SU-DHL-6 (cell line): ENCODE results near the gene TMEM119.

Experiments used
- CTCF ChIP-seq: fragments of 200-600 bp; sonication (generic); IDR thresholded peaks from one replicate; pipeline ENCODE4 v1.5.1; 2017; ENCODE audit warnings: antibody characterized with exemption, mild to moderate bottlenecking, low read length, moderate library complexity; ENCODE audit not compliant: insufficient read depth, poor library complexity, severe bottlenecking
- EZH2phosphoT487 ChIP-seq: fragments of 200-600 bp; sonication (generic), shearing (Covaris generic); conservative IDR thresholded peaks from 2 replicates; pipeline ENCODE4 v1.6.1; 2018; ENCODE audit warnings: mild to moderate bottlenecking, antibody characterized with exemption, low read length, moderate library complexity, mixed read lengths

GRCh38 chr12:108608616-108609015 lies 10.7 kb upstream of the TMEM119 start:
- no peak for TF ChIP-seq CTCF
- TF ChIP-seq EZH2phosphoT487: no peak
